Activated CD4-positive, alpha-beta T cell treated with anti-CD3 and anti-CD28 coated beads, Interleukin-2, amount 10 ng/mL, durations not matched to agents 24 days and 14 days (primary cell): ENCODE data around the gene ANKRD9. TPM values are rescaled to one million over a fixed set of nuclear protein-coding genes. Genes with fewer than 3 reads are reported as not detected.

Experiments
- DNase-seq: peaks from one replicate; pipeline ENCODE4 v3.0.0; 2022
- H3K27ac Mint-ChIP-seq: one replicate; pipeline ENCODE4 v1.8.0; 2022; ENCODE audit warnings: mild to moderate bottlenecking, mixed read lengths
- H3K27me3 Mint-ChIP-seq: one replicate; pipeline ENCODE4 v1.8.0; 2022; ENCODE audit warnings: mixed read lengths
- H3K36me3 Mint-ChIP-seq: one replicate; pipeline ENCODE4 v1.8.0; 2022; ENCODE audit warnings: low read depth, mild to moderate bottlenecking, mixed read lengths
- H3K4me1 Mint-ChIP-seq: one replicate; pipeline ENCODE4 v1.8.0; 2021; ENCODE audit warnings: mixed read lengths
- H3K4me3 Mint-ChIP-seq: one replicate; pipeline ENCODE4 v1.8.0; 2022; ENCODE audit warnings: mild to moderate bottlenecking, moderate library complexity, mixed read lengths
- H3K9me3 Mint-ChIP-seq: one replicate; pipeline ENCODE4 v1.8.0; 2021; ENCODE audit warnings: mixed read lengths
- intact Hi-C: fragments of 100-400 bp; cut with micrococcal nuclease; formaldehyde crosslinking; loops from one replicate; pipeline ENCODE4 v1.15.1; 2023
- total RNA-seq: library from RNA; stranded (reverse); gene quantifications from 2 replicates; pipeline ENCODE4 v1.2.3, GENCODE V29; 2022

The ANKRD9 gene
- total RNA-seq, 1 donor from 2014 or later, result 16.5 TPM

DNA sequence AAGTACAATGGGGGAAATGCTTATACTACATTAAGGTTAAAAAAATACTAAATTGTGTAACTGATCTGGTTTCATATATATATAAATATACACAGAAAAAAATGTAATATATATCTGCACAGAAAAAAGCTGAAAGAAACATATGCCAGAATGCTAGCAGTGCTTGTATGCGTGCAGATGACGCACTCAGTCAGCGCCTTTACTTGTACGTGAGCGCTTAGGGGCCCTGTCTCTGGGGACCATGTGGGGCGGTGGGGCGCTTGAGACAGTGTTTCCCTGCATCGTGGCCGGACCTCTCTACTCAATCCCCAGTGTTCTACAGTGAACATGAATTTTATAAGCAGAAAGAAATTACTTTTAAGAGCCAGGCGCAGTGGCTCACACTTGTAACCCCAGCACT, 7.0 kb downstream of the ANKRD9 start:
- Mint-ChIP-seq H3K4me3 (no peak overlapping the region), H3K4me1 (peaks cover 11% of the 10 kb centered on the region), H3K9me3 (no peaks in the 10 kb centered on the region), H3K27ac (no peak overlapping the region), H3K27me3 (no peaks in the 10 kb centered on the region), H3K36me3 (peaks cover 1% of the 10 kb centered on the region)
- no peak for DNase-seq
- intact Hi-C loops, result no loop called here

- H3K4me3 Mint-ChIP-seq, result no peak overlapping the region
- H3K4me1 Mint-ChIP-seq, result peaks cover 11% of the 10 kb centered on the region
- no peaks in the 10 kb centered on the region for H3K9me3 Mint-ChIP-seq
- H3K27ac Mint-ChIP-seq, result no peak overlapping the region
- intact Hi-C loops, result no loop called here
- no peak for DNase-seq
- peaks cover 1% of the 10 kb centered on the region for H3K36me3 Mint-ChIP-seq
- no peaks in the 10 kb centered on the region for H3K27me3 Mint-ChIP-seq
Observed at GRCh38 chr14:102501751-102502315, 7.7 kb downstream of the ANKRD9 start.

DNA sequence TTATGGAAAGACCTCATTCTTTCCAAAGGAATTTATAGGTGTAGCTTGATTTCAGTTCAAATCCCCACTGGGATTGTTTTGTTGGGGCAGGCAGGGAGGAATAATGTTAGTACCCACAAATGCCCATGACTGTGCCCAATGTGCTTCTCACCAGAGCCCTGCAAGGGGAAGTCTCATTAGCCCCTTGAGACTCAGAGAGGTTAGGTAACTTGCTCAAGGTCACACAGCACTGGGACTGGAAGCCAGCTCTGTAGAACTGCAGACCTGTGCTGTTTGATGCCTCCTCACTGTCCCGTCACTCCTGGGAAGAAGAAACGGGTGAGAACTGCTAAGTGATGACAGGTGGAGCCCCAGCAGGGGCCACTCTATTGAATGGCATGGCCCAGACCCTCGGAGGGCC, 8.9 kb downstream of the ANKRD9 start:
- Mint-ChIP-seq H3K9me3 (no peaks in the 10 kb centered on the region), H3K4me1 (peaks cover 11% of the 10 kb centered on the region), H3K4me3 (no peak overlapping the region), H3K36me3 (no peaks in the 10 kb centered on the region), H3K27me3 (no peaks in the 10 kb centered on the region), H3K27ac (peak overlapping the region; percentile 48)
- DNase-seq, result no peak
- intact Hi-C loops, result no loop called here

- intact Hi-C loops, result no loop called here
- no peaks in the 10 kb centered on the region for H3K9me3 Mint-ChIP-seq
- DNase-seq, result peak; percentile 67
- peaks cover 11% of the 10 kb centered on the region for H3K4me1 Mint-ChIP-seq
- H3K27me3 Mint-ChIP-seq, result no peaks in the 10 kb centered on the region
- no peaks in the 10 kb centered on the region for H3K36me3 Mint-ChIP-seq
- H3K4me3 Mint-ChIP-seq, result no peak overlapping the region
- H3K27ac Mint-ChIP-seq, result peak overlapping the region; percentile 48
Observed at GRCh38 chr14:102500158-102500662, 9.4 kb downstream of the ANKRD9 start.

DNA sequence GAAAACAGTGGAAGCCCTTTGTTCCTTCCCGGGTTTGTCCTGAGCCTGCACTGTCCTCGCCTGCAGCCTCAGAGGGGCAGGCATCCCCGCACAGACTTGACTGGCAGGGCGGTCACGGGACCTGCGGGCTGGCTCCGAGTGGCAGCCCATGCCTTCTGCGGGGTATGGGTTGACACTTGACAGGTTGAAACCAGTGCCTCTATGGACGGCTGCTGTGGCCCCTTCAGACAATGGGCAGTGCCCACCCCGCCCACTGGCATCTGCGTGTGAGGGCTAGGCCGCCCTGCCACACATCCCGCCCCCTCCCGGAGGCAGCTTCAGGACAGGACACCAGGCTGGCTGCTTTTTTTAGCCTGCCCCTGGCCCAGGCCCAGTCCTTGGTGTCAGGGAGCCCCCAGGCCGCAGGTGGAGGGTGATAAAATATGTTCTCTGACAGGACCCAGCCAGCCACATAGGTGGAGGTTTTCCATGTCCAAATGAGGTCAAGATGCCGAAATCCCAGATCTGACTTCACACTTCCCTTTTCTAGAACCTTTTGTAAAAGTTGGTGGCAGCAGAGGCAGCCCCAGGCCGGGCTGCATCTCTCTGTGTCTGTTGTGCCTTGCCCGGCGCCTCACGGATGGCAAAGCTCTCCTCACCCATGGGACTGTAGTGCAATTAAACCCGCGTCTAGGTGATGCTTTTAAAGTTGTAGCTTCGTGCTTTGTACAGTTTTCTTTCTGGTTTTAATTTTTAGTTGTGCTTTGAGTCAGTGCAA, 10.0 kb downstream of the ANKRD9 start:
- Mint-ChIP-seq H3K4me1 (peaks cover 11% of the 10 kb centered on the region), H3K36me3 (no peaks in the 10 kb centered on the region), H3K27ac (no peak overlapping the region), H3K27me3 (no peaks in the 10 kb centered on the region), H3K9me3 (no peaks in the 10 kb centered on the region), H3K4me3 (no peak overlapping the region)
- DNase-seq, result no peak
- intact Hi-C loops, result no loop called here

DNA sequence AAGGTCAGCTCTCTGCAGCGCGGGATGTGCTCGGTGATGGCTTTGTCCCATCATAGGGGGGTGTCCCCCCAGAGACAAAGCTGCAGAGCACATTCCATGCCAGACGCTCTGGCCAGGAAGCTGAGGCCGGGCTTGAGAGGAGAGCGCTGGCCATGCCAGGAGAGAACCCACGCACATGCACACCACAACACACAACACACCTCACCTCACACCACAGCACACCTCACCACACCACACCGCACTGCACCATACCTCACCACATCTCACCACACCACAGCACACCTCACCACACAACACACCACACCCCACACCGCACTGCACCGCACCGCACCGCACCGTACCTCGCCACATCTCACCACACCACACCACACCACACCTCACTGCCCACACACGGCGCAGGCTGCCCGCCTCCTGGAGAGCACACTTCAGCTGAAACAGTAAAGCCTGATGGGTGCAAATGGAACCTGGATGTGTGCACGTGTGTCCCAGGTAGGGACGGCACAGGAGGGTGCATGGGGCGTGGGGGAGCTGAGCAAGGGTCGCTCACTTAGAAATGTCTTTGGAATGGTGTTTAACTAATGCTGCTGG, 10.8 kb downstream of the ANKRD9 start:
- Mint-ChIP-seq H3K9me3 (no peaks in the 10 kb centered on the region), H3K27me3 (no peaks in the 10 kb centered on the region), H3K27ac (no peak overlapping the region), H3K4me3 (no peak overlapping the region), H3K36me3 (no peaks in the 10 kb centered on the region), H3K4me1 (peaks cover 11% of the 10 kb centered on the region)
- intact Hi-C loops, result no loop called here
- DNase-seq, result no peak

- Mint-ChIP-seq H3K4me3 (no peak overlapping the region), H3K36me3 (no peaks in the 10 kb centered on the region), H3K27ac (no peak overlapping the region), H3K4me1 (peaks cover 11% of the 10 kb centered on the region), H3K9me3 (no peaks in the 10 kb centered on the region), H3K27me3 (no peaks in the 10 kb centered on the region)
- intact Hi-C loops, result no loop called here
- peak; percentile 56 for DNase-seq
Observed at GRCh38 chr14:102497998-102498677, 11.4 kb downstream of the ANKRD9 start.

- H3K9me3 Mint-ChIP-seq, result no peaks in the 10 kb centered on the region
- peaks cover 11% of the 10 kb centered on the region for H3K4me1 Mint-ChIP-seq
- H3K27ac Mint-ChIP-seq, result no peak overlapping the region
- intact Hi-C loops, result no loop called here
- no peak overlapping the region for H3K4me3 Mint-ChIP-seq
- no peaks in the 10 kb centered on the region for H3K27me3 Mint-ChIP-seq
- DNase-seq, result no peak
- no peaks in the 10 kb centered on the region for H3K36me3 Mint-ChIP-seq
Observed at GRCh38 chr14:102496958-102497744, 12.4 kb downstream of the ANKRD9 start.

- H3K4me1 Mint-ChIP-seq, result peaks cover 11% of the 10 kb centered on the region
- no peaks in the 10 kb centered on the region for H3K27me3 Mint-ChIP-seq
Observed at GRCh38 chr14:102496331-102496691, 13.3 kb downstream of the ANKRD9 start.

DNA sequence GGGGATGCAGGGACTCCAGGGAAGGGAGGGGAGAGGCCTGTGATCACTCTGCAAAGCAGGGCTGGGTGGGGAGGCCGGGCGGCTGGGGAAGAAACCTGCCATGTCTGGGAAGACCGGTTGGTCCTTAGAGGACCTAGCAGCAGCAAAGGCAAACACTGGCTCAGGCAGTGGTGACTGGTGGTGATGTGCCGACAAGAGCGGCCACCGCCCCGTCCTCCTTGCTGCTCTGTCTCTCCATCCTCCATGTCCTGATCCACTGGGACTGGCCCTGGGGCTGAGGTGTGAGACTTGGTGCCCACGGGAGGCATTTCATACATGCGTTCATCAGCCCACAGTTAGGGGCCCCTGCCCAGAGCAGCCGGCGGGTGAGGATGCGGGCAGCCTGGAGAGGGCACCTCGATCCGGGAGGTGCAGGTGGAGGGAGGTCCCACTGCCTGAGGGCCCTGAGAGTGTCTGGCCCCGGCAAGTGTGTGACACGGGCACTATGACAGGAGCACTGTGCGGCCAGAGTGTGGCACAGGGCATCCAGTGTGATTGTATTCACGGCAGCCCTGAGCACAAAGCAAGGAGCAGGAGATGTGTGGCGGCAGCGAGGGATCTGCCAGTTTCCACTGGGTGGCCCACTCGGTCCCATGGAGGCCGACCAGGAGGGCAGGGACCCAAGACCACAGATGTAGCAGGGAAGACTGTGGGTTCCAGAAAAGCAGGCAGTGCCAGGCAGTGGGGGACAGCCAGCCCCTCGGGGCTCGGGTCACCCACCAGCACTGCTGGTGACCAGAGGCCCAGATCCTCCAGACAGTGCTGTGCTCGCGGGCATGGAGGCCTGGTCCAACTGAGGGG, 13.9 kb downstream of the ANKRD9 start:
- Mint-ChIP-seq H3K4me1 (peaks cover 9% of the 10 kb centered on the region), H3K36me3 (no peaks in the 10 kb centered on the region), H3K9me3 (no peaks in the 10 kb centered on the region), H3K27ac (no peak overlapping the region), H3K27me3 (no peaks in the 10 kb centered on the region), H3K4me3 (no peak overlapping the region)
- DNase-seq, result no peak
- intact Hi-C loops, result no loop called here

More at GRCh38 chr14:102496331-102496691, 13.3 kb downstream of the ANKRD9 start:
- H3K36me3 Mint-ChIP-seq, result no peaks in the 10 kb centered on the region
- no peak for DNase-seq
- no peaks in the 10 kb centered on the region for H3K9me3 Mint-ChIP-seq
- no peak overlapping the region for H3K4me3 Mint-ChIP-seq
- no peak overlapping the region for H3K27ac Mint-ChIP-seq
- intact Hi-C loops, result no loop called here

DNA sequence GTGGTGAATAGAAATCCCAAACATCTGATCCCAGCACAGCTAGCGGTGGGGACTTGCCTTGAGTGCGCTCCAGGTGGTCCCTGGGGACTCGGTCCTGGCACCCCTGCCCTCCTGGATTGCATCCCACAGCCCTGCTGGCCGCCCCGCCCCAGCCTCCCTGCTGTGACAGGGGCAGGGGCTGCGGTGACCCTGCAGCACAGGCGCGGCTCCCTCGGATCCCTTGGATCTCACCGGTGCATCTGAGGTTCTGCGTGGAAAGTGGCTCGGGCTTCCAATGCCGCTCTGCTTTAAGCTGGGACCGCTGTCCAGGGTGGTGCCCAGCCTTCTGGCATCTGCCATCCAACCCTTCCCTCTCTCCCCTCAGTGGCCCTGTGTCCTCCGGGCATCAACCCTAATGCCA, 16.0 kb downstream of the ANKRD9 start:
- Mint-ChIP-seq H3K27me3 (no peaks in the 10 kb centered on the region), H3K27ac (no peak overlapping the region), H3K9me3 (no peaks in the 10 kb centered on the region), H3K4me1 (no peaks in the 10 kb centered on the region), H3K36me3 (no peaks in the 10 kb centered on the region), H3K4me3 (no peak overlapping the region)
- DNase-seq, result no peak
- intact Hi-C loops, result no loop called here

DNA sequence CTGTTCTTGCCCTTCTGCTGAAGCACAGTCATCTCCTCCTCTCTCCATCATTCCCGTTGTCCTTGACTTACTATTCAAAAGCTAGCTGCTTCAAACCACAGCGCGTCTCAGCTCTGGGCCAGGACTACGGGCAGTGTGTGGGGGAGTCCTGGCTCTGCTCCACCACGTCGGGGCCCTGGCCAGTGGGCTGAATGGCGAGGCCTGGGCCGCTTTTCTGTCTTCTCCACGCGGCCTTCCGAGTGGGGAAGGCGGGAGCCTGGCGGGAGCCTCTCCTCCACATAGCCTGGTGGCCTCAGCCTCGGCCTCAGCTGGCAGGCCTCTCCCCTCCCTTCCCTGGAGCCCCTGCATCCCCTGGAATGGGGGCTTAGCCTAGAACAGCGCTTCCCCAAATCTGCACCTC, 16.5 kb downstream of the ANKRD9 start:
- Mint-ChIP-seq H3K27ac (no peak overlapping the region), H3K4me1 (no peaks in the 10 kb centered on the region), H3K36me3 (no peaks in the 10 kb centered on the region), H3K4me3 (no peak overlapping the region), H3K9me3 (no peaks in the 10 kb centered on the region), H3K27me3 (no peaks in the 10 kb centered on the region)
- intact Hi-C loops, result no loop called here
- DNase-seq, result no peak

- no peak for DNase-seq
- no peaks in the 10 kb centered on the region for H3K36me3 Mint-ChIP-seq
- no peak overlapping the region for H3K4me3 Mint-ChIP-seq
- intact Hi-C loops, result no loop called here
- no peaks in the 10 kb centered on the region for H3K9me3 Mint-ChIP-seq
- H3K4me1 Mint-ChIP-seq, result no peaks in the 10 kb centered on the region
- no peak overlapping the region for H3K27ac Mint-ChIP-seq
- no peaks in the 10 kb centered on the region for H3K27me3 Mint-ChIP-seq
Observed at GRCh38 chr14:102492531-102492910, 17.1 kb downstream of the ANKRD9 start.
